ENCODE results near the gene PLXNA4. TPM values are rescaled to one million over a fixed set of nuclear protein-coding genes. Genes with fewer than 3 reads are reported as not detected.

The PLXNA4 gene
- polyA plus RNA-seq, 2 of the 4 experiments (the other 2 are of a cell fraction): 0.12 to 0.34 TPM

- no peak for TF ChIP-seq ZNF302 (CRISPR knock-in tag; IDR thresholded peaks at IDR 0.05)
- no peak for TF ChIP-seq JUN (IDR thresholded peaks at IDR 0.05)
- TF ChIP-seq NR3C1 (IDR thresholded peaks at IDR 0.05): no peak
Measured at GRCh38 chr7:132352800-132353199, 223.5 kb downstream of the PLXNA4 start (continued).

- ATAC-seq (no peak), DNase-seq (ENCODE audit: low read depth in 1 of 2, low spot score in 1 of 2) (no peak), FAIRE-seq (no peak)
- no peak overlapping the region for H3K4me3 ChIP-seq
- H3K4me2 ChIP-seq: no peak overlapping the region
- CTCF ChIA-PET: interaction anchor here (1.4 kb wide), 1 partner anchor 45 kb away, joined by 3 read pairs; no protein-coding TSS in a partner anchor
- no peaks in the 10 kb centered on the region for H3K4me1 ChIP-seq
- TF ChIP-seq TP53 (CRISPR knock-in tag; IDR thresholded peaks at IDR 0.05) (no peak), ZNF302 (CRISPR knock-in tag; IDR thresholded peaks at IDR 0.05) (no peak), FOXS1 (CRISPR knock-in tag; IDR thresholded peaks at IDR 0.05) (no peak), POLR2A (IDR thresholded peaks at IDR 0.05; ENCODE audit: low read length) (no peak)
- H3K27ac ChIP-seq: no peak overlapping the region
- 37% methylated on average over 10 of the region's 12 CpGs for WGBS (ENCODE audit: missing lambda C conversion rate)
- POLR2A ChIA-PET: no interaction called here
- H3K9me3 ChIP-seq: 0 out of 3 replicates have a peak, but pooled peaks cover 2% of the 10 kb centered on the region
Measured at GRCh38 chr7:132351954-132352499, 224.2 kb downstream of the PLXNA4 start.

- CTCF ChIA-PET: no interaction called here
- ATAC-seq: no peak
- TF ChIP-seq MYC (IDR thresholded peaks at IDR 0.05; ENCODE audit: borderline replicate concordance, low read length) (no peak), ZC3H11A (IDR thresholded peaks at IDR 0.05) (no peak), ZFP36 (IDR thresholded peaks at IDR 0.05; ENCODE audit: borderline replicate concordance, partially characterized antibody) (no peak), HOXB5 (CRISPR knock-in tag; IDR thresholded peaks at IDR 0.05) (no peak), FOSB (CRISPR knock-in tag; IDR thresholded peaks at IDR 0.05) (no peak), MAX (IDR thresholded peaks at IDR 0.05) (no peak)
- H3K4me3 ChIP-seq: no peak overlapping the region
- H3K27ac ChIP-seq: no peak overlapping the region
- DNase-seq (ENCODE audit: low read depth in 1 of 2, low spot score in 1 of 2): no peak
- H3K4me1 ChIP-seq: no peaks in the 10 kb centered on the region
- 0 out of 3 replicates have a peak, but pooled peaks cover 2% of the 10 kb centered on the region for H3K9me3 ChIP-seq
- POLR2A ChIA-PET: no interaction called here
- no peak overlapping the region for H3K4me2 ChIP-seq
- no peak for FAIRE-seq
Measured at GRCh38 chr7:132350741-132351140, 225.5 kb downstream of the PLXNA4 start.

- ATAC-seq (no peak), DNase-seq (ENCODE audit: low read depth in 1 of 2, low spot score in 1 of 2) (no peak), FAIRE-seq (no peak)
- H3K4me2 ChIP-seq: no peak overlapping the region
- no peak overlapping the region for H3K27ac ChIP-seq
- WGBS (ENCODE audit: missing lambda C conversion rate): 8% methylated on average over 3 of the region's 3 CpGs
- H3K9me3 ChIP-seq: 0 out of 3 replicates have a peak, but pooled peaks cover 2% of the 10 kb centered on the region
- POLR2A ChIA-PET: no interaction called here
- CTCF ChIA-PET: interaction anchor here (1.4 kb wide), 1 partner anchor 230 kb away, joined by 3 read pairs; no protein-coding TSS in a partner anchor
- no peaks in the 10 kb centered on the region for H3K4me1 ChIP-seq
- TF ChIP-seq POLR2A (IDR thresholded peaks at IDR 0.05; ENCODE audit: low read length) (no peak), HDAC2 (IDR thresholded peaks at IDR 0.05) (no peak), USF2 (IDR thresholded peaks at IDR 0.05) (no peak), REST (IDR thresholded peaks at IDR 0.05) (no peak), JUN (IDR thresholded peaks at IDR 0.05) (no peak), RCOR1 (IDR thresholded peaks at IDR 0.05; ENCODE audit: low read depth, low read length) (no peak), HOXB5 (CRISPR knock-in tag; IDR thresholded peaks at IDR 0.05) (no peak), RNF2 (IDR thresholded peaks at IDR 0.05; ENCODE audit: borderline replicate concordance, low read depth) (no peak), FOSB (CRISPR knock-in tag; IDR thresholded peaks at IDR 0.05) (no peak), ZNF302 (CRISPR knock-in tag; IDR thresholded peaks at IDR 0.05) (no peak), FOSL2 (IDR thresholded peaks at IDR 0.05) (no peak), FOSL2 (CRISPR knock-in tag; IDR thresholded peaks at IDR 0.05) (no peak), GATA3 (IDR thresholded peaks at IDR 0.05; ENCODE audit: borderline replicate concordance) (no peak), KDM5A (IDR thresholded peaks at IDR 0.05) (no peak), ZC3H11A (IDR thresholded peaks at IDR 0.05) (no peak), HES2 (IDR thresholded peaks at IDR 0.05) (no peak)
- H3K4me3 ChIP-seq: no peak overlapping the region
Measured at GRCh38 chr7:132349075-132349474, 227.2 kb downstream of the PLXNA4 start.

Data from A549 (cell line).